Stomach (tissue), 9 donors: ENCODE measurements around the gene SOX6. TPM values are rescaled to one million over a fixed set of nuclear protein-coding genes. Genes with fewer than 3 reads are reported as not detected.

Experiments used
- DNase-seq, 2 donors: peaks; one replicate each; pipeline versions ENCODE4 v3.0.0 to v3.0.0-alpha.2; 2013 to 2019
- H3K27ac ChIP-seq, 5 donors: fragments of 200-600 bp in 4 of 5; sonication (generic) in 4 of 5; one replicate each; pipeline ENCODE4 v1.5.1; 2013 to 2019; ENCODE audit warnings: mild to moderate bottlenecking in 1 of 5, moderate library complexity in 1 of 5
- H3K27me3 ChIP-seq, 3 donors: fragments of 200-600 bp; sonication (generic); one replicate each; pipeline ENCODE4 v1.5.1; 2017 to 2019; ENCODE audit warnings: mixed run types in 1 of 3
- H3K36me3 ChIP-seq, 4 donors: fragments of 200-600 bp; sonication (generic); 1 replicate in 3 of 4; 2 replicates in 1 of 4; pipeline ENCODE4 v1.5.1; 2016 to 2019
- H3K4me1 ChIP-seq, 4 donors: fragments of 200-600 bp; sonication (generic); one replicate each; pipeline ENCODE4 v1.5.1; 2016 to 2019
- H3K4me3 ChIP-seq, 4 donors: fragments of 200-600 bp; sonication (generic) in 3 of 4; one replicate each; pipeline ENCODE4 v1.5.1; 2016 to 2019; ENCODE audit warnings: mild to moderate bottlenecking in 1 of 4
- H3K9me3 ChIP-seq, 4 donors: fragments of 200-600 bp; sonication (generic); one replicate each; pipeline ENCODE4 v1.5.1; 2016 to 2019
- EP300 ChIP-seq: sonication (generic); formaldehyde crosslinking; IDR thresholded peaks from one replicate; pipeline ENCODE4 v1.6.1; 2017; ENCODE audit warnings: antibody characterized with exemption
- POLR2A ChIP-seq, 4 donors: fragments of 450-650 bp; IDR thresholded peaks; one replicate each; pipeline ENCODE4 v1.6.1; 2016; ENCODE audit warnings: antibody characterized with exemption in 4 of 4, control low read depth in 2 of 4, mild to moderate bottlenecking in 1 of 4, moderate library complexity in 1 of 4
- POLR2AphosphoS5 ChIP-seq, 3 donors: sonication (generic); formaldehyde crosslinking; IDR thresholded peaks; one replicate each; pipeline ENCODE4 v1.6.1; 2016; ENCODE audit warnings: antibody characterized with exemption in 3 of 3
- WGBS, 5 donors: extraction: QIAGEN DNeasy Blood & Tissue Kit in 3 of 5; methylation state at CpG; one replicate each; pipeline versions ENCODE4 v1.1.5 to v1.1.7; 2013 to 2018; 5-methylcytosine and 5-hydroxymethylcytosine counted together
- intact Hi-C: fragments of 100-400 bp; cut with DNase I; formaldehyde crosslinking; loops from one replicate; pipeline ENCODE4 v1.15.1; 2023; ENCODE audit warnings: low total_unique reads
- polyA plus RNA-seq, 3 donors: library from polyadenylated mRNA; stranded (reverse); fragments of 200-250 nt; gene quantifications; one replicate each; pipeline ENCODE4 v1.2.3, GENCODE V29; 2013
- total RNA-seq, 5 donors: library from RNA; depleted of rRNA; stranded (reverse); fragments of >200 nt; gene quantifications; one replicate each; pipeline versions ENCODE4 v1.1.0 to v1.2.3, GENCODE V29; 2014 to 2016
- TF ChIP-seq, protein P1 (sequence below), 7 experiments: fragments of 450-650 bp in 4 of 7; fragments of 200-600 bp in 3 of 7; sonication (generic) in 3 of 7; IDR thresholded peaks; one replicate each; pipeline ENCODE4 v1.5.1; 2016 to 2019; ENCODE audit warnings: antibody characterized with exemption in 7 of 7, control low read depth in 2 of 7, mild to moderate bottlenecking in 1 of 7
- donor health status: healthy with polysubstance abuse.
- donor health status: Bipolar disorder and iron deficiency.
- donor health status: healthy.

The SOX6 gene
- total and polyA plus RNA-seq, 8 donors = 1.2 to 13.6 (median 4.5) TPM

DNA sequence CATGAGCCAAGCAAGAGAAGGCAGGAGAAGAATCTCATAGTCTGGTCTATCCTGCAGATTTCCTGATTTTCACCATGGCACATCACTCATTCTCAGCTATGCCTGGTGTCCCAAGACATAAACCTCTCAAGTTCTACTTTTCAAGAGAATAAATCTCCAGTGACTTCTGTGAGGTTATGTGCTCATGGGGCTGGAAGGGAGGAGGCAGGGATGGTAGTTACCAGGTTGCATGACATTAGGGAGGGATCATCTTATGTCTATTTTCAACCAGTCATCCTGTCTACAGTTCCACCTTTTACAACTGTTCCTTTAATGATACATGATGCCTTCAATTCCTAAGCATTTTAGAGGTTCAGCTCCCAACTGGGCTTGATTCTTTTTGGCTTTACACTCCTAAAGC is 297.7 kb downstream of the SOX6 start:
- no peak for DNase-seq
- Histone ChIP-seq H3K27me3 (no peaks in the 10 kb centered on the region), H3K4me1 (no peaks in the 10 kb centered on the region), H3K9me3 (no peaks in the 10 kb centered on the region), H3K4me3 (no peak overlapping the region), H3K27ac (no peak overlapping the region), H3K36me3 (no peaks in the 10 kb centered on the region)
- intact Hi-C loops = no loop called here
- TF ChIP-seq EP300 (no peak), POLR2AphosphoS5 (IDR thresholded peaks at IDR 0.05) (no peak), POLR2A (IDR thresholded peaks at IDR 0.05) (no peak)
- TF ChIP-seq, protein P1, sequence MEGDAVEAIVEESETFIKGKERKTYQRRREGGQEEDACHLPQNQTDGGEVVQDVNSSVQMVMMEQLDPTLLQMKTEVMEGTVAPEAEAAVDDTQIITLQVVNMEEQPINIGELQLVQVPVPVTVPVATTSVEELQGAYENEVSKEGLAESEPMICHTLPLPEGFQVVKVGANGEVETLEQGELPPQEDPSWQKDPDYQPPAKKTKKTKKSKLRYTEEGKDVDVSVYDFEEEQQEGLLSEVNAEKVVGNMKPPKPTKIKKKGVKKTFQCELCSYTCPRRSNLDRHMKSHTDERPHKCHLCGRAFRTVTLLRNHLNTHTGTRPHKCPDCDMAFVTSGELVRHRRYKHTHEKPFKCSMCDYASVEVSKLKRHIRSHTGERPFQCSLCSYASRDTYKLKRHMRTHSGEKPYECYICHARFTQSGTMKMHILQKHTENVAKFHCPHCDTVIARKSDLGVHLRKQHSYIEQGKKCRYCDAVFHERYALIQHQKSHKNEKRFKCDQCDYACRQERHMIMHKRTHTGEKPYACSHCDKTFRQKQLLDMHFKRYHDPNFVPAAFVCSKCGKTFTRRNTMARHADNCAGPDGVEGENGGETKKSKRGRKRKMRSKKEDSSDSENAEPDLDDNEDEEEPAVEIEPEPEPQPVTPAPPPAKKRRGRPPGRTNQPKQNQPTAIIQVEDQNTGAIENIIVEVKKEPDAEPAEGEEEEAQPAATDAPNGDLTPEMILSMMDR (IDR thresholded peaks at IDR 0.05) = no peak

DNA sequence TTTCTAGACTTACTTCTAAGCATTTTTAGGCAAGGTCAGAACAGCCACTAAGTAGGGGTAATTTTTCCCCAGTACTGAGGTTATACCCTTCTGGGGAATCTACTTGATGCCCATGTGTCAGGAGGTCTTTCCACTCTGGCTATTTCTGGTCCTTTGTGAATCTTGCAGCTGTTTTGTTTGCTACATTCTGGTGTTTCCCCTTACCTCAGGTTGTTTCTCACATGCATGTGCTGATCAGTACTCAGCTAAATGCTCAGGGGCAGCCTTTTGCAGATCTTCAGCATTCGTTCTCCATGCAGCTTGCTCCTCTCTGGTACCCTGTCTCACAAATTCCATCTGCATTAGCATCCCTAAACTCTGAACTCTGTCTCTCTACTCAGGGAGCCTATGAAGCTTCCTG is 303.6 kb downstream of the SOX6 start:
- Histone ChIP-seq H3K36me3 (no peaks in the 10 kb centered on the region), H3K4me3 (no peak overlapping the region), H3K4me1 (no peaks in the 10 kb centered on the region), H3K9me3 (peaks cover 0 to 5% (median 0%) of the 10 kb centered on the region in 4 donors), H3K27ac (no peak overlapping the region), H3K27me3 (no peaks in the 10 kb centered on the region)
- DNase-seq = no peak
- TF ChIP-seq POLR2AphosphoS5 (IDR thresholded peaks at IDR 0.05) (no peak), EP300 (no peak), POLR2A (IDR thresholded peaks at IDR 0.05) (no peak)
- TF ChIP-seq, protein P1 (IDR thresholded peaks at IDR 0.05) = no peak
- WGBS, 5 donors = 80 to 91% (median 83%) methylated on average over 1 of the region's 1 CpG
- intact Hi-C loops = no loop called here

DNA sequence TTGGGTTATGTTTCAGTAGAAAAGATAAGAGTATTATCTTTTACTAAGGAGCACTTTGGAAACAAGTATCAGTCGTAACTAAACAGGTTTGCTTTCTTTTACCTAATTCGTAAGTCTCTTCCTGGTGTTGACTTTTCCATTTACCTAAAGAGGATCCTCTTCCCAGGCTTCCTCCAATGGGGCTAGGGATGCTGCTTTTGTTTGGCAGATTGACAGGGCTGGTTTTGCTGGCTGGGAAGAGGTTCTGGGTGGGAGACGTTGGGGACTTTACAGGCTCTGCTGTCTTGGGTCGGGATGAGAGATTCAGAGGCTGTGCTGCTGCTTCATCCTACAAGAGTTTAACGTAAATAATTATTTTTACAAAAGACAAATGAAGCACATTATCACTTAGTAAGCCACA is 306.7 kb downstream of the SOX6 start:
- intact Hi-C loops = no loop called here
- Histone ChIP-seq H3K9me3 (peaks cover 0 to 5% (median 0%) of the 10 kb centered on the region in 4 donors), H3K27me3 (no peaks in the 10 kb centered on the region), H3K4me1 (no peaks in the 10 kb centered on the region), H3K36me3 (no peaks in the 10 kb centered on the region), H3K27ac (no peak overlapping the region), H3K4me3 (no peak overlapping the region)
- TF ChIP-seq POLR2A (IDR thresholded peaks at IDR 0.05) (no peak), POLR2AphosphoS5 (IDR thresholded peaks at IDR 0.05) (no peak), EP300 (no peak)
- TF ChIP-seq, protein P1 (IDR thresholded peaks at IDR 0.05) = no peak
- DNase-seq = no peak
- 73 to 82% (median 76%) methylated on average over 5 of the region's 5 CpGs for WGBS, 5 donors

DNA sequence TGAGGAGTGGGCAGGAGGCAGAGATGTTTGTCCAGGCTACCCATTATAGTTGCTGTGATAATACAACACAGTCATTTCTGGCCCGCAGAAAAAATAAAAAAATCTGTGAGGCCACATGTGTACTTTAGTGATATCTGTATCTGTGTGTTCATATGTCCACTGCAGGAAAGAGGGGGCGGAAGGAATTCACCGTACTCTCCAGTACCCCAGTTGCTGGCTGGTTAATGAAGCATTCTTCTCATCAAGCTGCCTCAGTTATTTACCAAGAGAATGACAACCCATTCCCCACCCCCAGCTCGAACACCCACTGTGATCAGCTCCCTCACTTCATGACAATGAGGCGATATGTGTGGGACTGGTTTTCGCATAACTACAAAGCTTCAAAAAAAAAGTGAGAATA is 309.3 kb downstream of the SOX6 start:
- intact Hi-C loops = no loop called here
- no peak for DNase-seq
- Histone ChIP-seq H3K27me3 (no peaks in the 10 kb centered on the region), H3K27ac (no peak overlapping the region), H3K9me3 (no peaks in the 10 kb centered on the region), H3K4me3 (no peak overlapping the region), H3K36me3 (no peaks in the 10 kb centered on the region), H3K4me1 (no peaks in the 10 kb centered on the region)
- WGBS, 5 donors = 53 to 75% (median 69%) methylated on average over 6 of the region's 6 CpGs
- no peak for TF ChIP-seq EP300
- TF ChIP-seq POLR2AphosphoS5 (IDR thresholded peaks at IDR 0.05) = no peak
- no peak for TF ChIP-seq POLR2A (IDR thresholded peaks at IDR 0.05)
- TF ChIP-seq, protein P1 (IDR thresholded peaks at IDR 0.05) = no peak
